Osteoblast (primary cell): ENCODE results near the gene CHTOP. TPM values are rescaled to one million over a fixed set of nuclear protein-coding genes. Genes with fewer than 3 reads are reported as not detected.

Experiments used
- DNase-seq: peaks from one replicate; pipeline ENCODE4 v3.0.0; 2011; ENCODE audit warnings: low spot score, mixed read lengths; ENCODE audit not compliant: insufficient read length; ENCODE audit errors: missing footprints
- H2AFZ ChIP-seq: 2 replicates; pipeline ENCODE4 v1.6.0; 2011; ENCODE audit warnings: mild to moderate bottlenecking, low read length
- H3K27ac ChIP-seq: 2 replicates; pipeline ENCODE4 v1.5.1; 2011; ENCODE audit warnings: mild to moderate bottlenecking, low read depth, low read length, moderate library complexity
- H3K27me3 ChIP-seq: 2 replicates; pipeline ENCODE4 v1.6.0; 2012; ENCODE audit warnings: mild to moderate bottlenecking, control low read depth, inconsistent platforms, low read length, moderate library complexity; ENCODE audit not compliant: insufficient read depth
- H3K36me3 ChIP-seq: 2 replicates; pipeline ENCODE4 v1.5.1; 2011; ENCODE audit warnings: mild to moderate bottlenecking, low read length, control low read depth, moderate library complexity; ENCODE audit not compliant: insufficient read depth
- H3K4me1 ChIP-seq: 2 replicates; pipeline ENCODE4 v1.5.1; 2011; ENCODE audit warnings: mild to moderate bottlenecking, low read length, control low read depth, moderate library complexity; ENCODE audit not compliant: insufficient read depth
- H3K4me2 ChIP-seq: 2 replicates; pipeline ENCODE4 v1.6.0; 2011; ENCODE audit warnings: mild to moderate bottlenecking, low read length; ENCODE audit not compliant: insufficient read depth
- H3K4me3 ChIP-seq: fragments of 200-600 bp; sonication (generic); 3 replicates; pipeline ENCODE4 v1.5.1; 2012; ENCODE audit warnings: mild to moderate bottlenecking, low read length, inconsistent platforms; ENCODE audit not compliant: insufficient read depth
- H3K79me2 ChIP-seq: 2 replicates; pipeline ENCODE4 v1.6.0; 2012; ENCODE audit warnings: mild to moderate bottlenecking, low read length, control low read depth, inconsistent platforms; ENCODE audit not compliant: insufficient read depth
- H3K9me3 ChIP-seq: 2 replicates; pipeline ENCODE4 v1.5.1; 2011; ENCODE audit warnings: low read depth, low read length, control low read depth
- H4K20me1 ChIP-seq: 2 replicates; pipeline ENCODE4 v1.6.0; 2012; ENCODE audit warnings: mild to moderate bottlenecking, low read length, control low read depth; ENCODE audit not compliant: insufficient read depth
- total RNA-seq: library from RNA; depleted of rRNA; stranded (reverse); fragments of >200 nt; gene quantifications from 2 replicates; pipeline ENCODE4 v1.2.3, GENCODE V29; 2012
- TF ChIP-seq, protein P1 (sequence below): IDR thresholded peaks from 2 replicates; pipeline ENCODE4 v1.5.1; 2011; ENCODE audit warnings: mild to moderate bottlenecking, low read depth, low read length, moderate library complexity; ENCODE audit errors: extremely low read depth

Gene CHTOP
- total RNA-seq, 1 donor = 40.9 TPM

DNA sequence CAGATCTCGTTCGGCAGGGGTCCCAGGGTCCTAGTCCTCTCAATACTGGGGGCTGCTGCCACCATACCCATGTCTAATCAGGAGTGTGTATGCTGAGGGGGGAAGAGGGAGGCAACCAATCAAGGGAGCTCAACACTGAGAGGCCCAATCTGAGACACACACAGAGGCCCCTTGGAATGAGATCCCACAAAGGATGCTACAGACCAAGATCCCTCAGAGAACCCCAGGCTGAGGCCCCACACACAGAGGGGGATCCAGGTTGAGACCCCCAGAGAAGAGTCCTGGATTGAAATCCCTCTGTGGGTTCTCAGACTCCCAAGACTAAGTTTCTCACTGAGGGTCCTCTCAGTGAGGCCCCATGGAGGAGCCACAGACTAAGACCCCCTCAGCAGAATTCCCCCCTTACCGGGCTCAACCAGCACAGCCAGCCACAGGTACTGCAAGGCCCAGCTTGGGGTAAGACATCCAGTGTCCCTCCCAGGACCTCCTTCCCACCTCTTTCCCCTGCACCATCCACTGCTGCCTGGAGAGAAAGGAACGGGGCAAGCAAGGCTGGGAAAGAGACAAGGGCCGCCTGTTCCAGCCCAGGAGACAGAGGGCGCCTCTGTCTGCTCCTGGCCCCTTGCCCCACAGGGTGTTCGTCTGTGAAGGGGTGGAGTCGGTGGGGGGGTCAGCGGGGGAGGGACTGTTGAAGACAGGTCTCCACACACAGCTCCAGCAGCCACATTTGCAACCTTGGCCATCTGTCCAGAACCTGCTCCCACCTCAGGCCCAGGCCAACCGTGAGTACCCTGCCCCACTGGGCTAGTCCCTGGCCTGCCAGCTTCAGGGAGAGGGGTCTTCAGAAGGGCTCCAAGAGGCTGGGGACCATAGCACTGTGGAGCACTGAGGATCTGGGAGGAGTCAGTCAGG, 5.9 kb upstream of the CHTOP start, which contains the start of gene S100A1:
S100A1 (plus strand) TSS at position 720 of the 912 bp plus-strand sequence. CDS start 2,088 bp downstream, outside the sequence.
- peak within 1 kb of the TSS; percentile 91 for H3K4me3 ChIP-seq
- TF ChIP-seq, protein P1, sequence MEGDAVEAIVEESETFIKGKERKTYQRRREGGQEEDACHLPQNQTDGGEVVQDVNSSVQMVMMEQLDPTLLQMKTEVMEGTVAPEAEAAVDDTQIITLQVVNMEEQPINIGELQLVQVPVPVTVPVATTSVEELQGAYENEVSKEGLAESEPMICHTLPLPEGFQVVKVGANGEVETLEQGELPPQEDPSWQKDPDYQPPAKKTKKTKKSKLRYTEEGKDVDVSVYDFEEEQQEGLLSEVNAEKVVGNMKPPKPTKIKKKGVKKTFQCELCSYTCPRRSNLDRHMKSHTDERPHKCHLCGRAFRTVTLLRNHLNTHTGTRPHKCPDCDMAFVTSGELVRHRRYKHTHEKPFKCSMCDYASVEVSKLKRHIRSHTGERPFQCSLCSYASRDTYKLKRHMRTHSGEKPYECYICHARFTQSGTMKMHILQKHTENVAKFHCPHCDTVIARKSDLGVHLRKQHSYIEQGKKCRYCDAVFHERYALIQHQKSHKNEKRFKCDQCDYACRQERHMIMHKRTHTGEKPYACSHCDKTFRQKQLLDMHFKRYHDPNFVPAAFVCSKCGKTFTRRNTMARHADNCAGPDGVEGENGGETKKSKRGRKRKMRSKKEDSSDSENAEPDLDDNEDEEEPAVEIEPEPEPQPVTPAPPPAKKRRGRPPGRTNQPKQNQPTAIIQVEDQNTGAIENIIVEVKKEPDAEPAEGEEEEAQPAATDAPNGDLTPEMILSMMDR = no peak
- peak within 1 kb of the TSS; percentile 100 for H3K4me2 ChIP-seq
- H4K20me1 ChIP-seq = no peaks in the 10 kb centered on the region
- H3K79me2 ChIP-seq = peaks cover 36% of the 10 kb centered on the region
- H2AFZ ChIP-seq = peak within 1 kb of the TSS; percentile 90
- no peaks in the 10 kb centered on the region for H3K27me3 ChIP-seq
- H3K36me3 ChIP-seq = peaks cover 30% of the 10 kb centered on the region
- H3K27ac ChIP-seq = peak within 1 kb of the TSS; percentile 95
- H3K9me3 ChIP-seq = no peaks in the 10 kb centered on the region
- H3K4me1 ChIP-seq = peaks cover 40% of the 10 kb centered on the region
- peak; percentile 72 for DNase-seq

DNA sequence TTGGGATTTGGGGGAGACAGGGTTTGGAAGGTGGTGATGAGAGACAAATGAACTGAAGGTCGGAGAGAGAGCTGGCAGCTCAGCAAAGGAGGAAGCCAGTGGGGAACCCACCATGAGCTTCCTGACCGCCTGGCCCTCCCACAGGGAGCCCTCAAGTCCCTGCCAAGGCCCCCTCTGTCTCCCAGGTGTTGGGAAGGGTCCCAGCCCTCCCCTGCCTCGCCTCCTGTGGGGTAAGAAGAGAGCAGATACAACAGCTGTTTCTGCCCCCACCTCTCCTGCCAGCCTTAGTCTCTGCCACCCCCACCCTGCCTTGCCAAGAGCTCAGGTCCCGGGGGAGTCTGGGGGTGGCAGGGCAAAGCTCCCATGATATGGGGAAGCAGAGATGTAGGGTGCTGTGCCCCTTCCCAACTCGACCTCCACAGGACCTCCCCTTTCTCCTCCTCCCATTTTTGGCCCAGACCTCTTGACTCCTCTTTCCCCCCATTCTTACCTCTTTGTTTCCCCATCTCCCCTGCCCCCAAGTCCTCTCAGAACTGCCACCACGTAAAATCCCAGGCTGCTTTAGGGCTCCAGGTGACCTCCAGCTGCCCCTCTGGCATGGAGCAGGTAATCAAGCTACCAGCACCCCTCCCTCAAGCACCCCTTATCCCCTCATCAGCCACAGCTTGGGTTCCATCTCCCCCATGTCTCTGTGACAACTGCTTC, 5.1 kb upstream of the CHTOP start:
- Histone ChIP-seq H3K9me3 (no peaks in the 10 kb centered on the region), H3K27me3 (no peaks in the 10 kb centered on the region), H2AFZ (peak overlapping the region; percentile 28), H3K4me2 (no peak overlapping the region), H3K27ac (no peak overlapping the region), H3K4me3 (no peak overlapping the region), H3K36me3 (peaks cover 22% of the 10 kb centered on the region), H3K79me2 (peaks cover 31% of the 10 kb centered on the region), H3K4me1 (peaks cover 46% of the 10 kb centered on the region), H4K20me1 (no peaks in the 10 kb centered on the region)
- no peak for DNase-seq
- TF ChIP-seq, protein P1 = no peak

DNA sequence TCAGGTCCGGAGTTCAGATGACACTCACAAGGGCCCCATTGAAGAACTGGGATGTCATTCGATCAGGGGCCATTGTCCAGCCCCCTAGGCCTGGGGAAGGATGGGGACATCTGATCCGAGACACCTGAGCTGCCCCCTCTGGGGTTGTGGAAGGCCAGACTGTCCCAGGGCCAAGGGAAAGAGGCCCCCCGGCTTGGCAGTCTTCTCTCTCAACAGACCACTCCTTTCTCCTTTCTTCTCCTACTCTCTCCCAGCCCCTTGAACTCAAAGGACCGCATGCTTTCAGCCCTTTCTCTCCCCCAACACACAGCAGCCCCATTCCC, 4.6 kb upstream of the CHTOP start:
- Histone ChIP-seq H3K4me3 (no peak overlapping the region), H3K27ac (no peak overlapping the region), H4K20me1 (peaks cover under 1% of the 10 kb centered on the region), H3K4me1 (peaks cover 42% of the 10 kb centered on the region), H3K27me3 (no peaks in the 10 kb centered on the region), H3K4me2 (no peak overlapping the region), H3K79me2 (peaks cover 27% of the 10 kb centered on the region), H3K36me3 (peaks cover 17% of the 10 kb centered on the region), H2AFZ (no peak overlapping the region), H3K9me3 (no peaks in the 10 kb centered on the region)
- no peak for DNase-seq
- TF ChIP-seq, protein P1 = no peak

DNA sequence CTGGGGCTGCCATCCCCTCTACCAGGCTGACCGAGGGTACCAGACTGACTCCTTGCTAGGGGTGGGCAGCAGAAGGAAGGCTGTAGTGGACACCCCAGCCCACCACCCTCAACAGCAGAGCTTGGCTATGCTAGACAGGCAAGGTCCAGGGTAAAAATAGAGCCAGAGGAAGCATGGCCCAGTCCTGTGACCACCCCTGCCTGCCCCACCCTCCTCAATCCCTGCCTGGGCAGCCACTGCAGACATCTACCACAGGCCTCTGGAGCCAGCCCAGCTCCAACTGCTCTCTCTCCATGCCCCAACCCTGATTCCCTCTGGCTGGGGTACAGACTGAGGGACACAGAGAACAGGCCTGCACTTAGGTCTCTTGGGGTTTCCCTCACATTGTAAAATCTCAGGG, 3.9 kb upstream of the CHTOP start:
- DNase-seq = peak; percentile 80
- Histone ChIP-seq H3K27me3 (no peaks in the 10 kb centered on the region), H3K27ac (no peak overlapping the region), H3K4me2 (no peak overlapping the region), H2AFZ (peak overlapping the region; percentile 7), H3K4me3 (no peak overlapping the region), H3K4me1 (peaks cover 38% of the 10 kb centered on the region), H3K36me3 (peaks cover 13% of the 10 kb centered on the region), H4K20me1 (peaks cover 4% of the 10 kb centered on the region), H3K79me2 (peaks cover 27% of the 10 kb centered on the region), H3K9me3 (no peaks in the 10 kb centered on the region)
- TF ChIP-seq, protein P1 = no peak
